ENCODE results near the gene MT1M.
"Not testable (repeated sequence)": the region's sequence is repeated elsewhere in the genome, so short reads cannot be mapped to it uniquely, and the experiment has no call there.

Gene MT1M

DNA sequence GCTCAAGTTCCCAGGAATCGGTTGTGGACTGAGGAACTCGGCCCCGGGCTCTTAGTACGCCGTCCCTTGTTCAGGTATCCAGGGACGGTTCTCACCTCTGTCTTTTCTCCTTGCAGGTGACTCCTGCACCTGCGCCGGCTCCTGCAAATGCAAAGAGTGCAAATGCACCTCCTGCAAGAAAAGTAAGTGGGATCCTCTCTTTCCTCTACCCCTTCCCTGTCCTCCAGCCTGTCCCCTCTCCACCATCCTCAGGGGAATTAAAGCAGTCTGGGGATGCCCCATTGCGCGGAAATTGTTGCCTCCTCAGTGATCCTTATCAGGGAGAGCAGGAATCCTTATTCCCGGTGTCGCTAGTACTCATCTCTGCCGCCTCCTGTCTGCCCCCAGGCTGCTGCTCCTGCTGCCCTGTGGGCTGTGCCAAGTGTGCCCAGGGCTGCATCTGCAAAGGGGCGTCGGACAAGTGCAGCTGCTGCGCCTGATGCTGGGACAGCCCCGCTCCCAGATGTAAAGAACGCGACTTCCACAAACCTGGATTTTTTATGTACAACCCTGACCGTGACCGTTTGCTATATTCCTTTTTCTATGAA is 23.5 kb upstream of the MT1M start:
- DNase-seq: no peak

DNA sequence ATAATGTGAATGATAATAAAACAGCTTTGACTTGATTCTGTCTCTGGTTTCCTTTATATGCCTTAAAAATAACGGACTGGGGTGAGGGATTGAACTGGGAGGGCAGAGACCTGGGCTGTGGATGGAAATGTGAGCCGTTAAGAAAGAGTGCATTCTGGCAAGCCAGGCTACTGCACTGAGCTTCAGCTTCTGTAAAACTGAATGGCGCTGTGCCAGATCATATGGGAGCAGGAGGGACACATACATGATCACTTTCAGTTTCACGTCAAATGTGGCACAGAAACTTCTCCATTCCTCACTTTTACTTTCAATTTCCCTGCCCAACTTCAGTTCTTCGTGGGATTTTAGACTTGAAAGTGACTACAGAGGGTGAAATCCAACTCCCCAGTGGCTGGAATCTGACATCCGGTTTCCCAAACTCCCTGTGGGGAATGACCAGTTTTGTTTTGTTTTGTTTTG is 23.0 kb upstream of the MT1M start:
- peak; percentile 78 for DNase-seq

DNA sequence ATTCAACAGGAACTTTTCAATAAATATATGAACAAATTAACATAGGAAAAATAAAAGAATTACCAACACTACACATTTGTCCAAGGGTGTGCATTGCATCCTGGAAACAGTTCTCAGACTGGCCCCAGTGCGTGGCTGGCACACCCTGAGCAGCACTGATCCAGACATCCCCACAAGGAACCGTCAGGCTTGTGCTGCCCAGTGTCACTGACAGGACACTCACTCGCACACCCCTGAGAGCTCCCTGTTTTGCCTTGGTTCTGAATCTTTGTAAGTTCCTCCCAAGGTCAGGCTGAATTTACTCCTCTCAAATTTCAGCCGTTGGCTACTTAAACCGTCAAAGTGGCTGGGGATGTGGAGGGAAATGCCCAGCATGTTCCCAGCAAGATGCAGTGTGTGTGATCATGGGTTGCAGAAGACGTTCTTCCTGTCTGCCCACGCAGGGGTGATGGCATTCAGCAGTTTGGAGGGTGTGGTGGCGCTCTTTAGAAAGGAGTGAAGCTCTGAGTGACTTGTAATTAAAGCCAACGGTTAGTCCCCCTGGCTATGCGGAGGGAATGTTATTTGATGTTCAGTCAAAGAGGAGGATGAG is 22.3 kb upstream of the MT1M start:
- peak; percentile 67 for DNase-seq

DNA sequence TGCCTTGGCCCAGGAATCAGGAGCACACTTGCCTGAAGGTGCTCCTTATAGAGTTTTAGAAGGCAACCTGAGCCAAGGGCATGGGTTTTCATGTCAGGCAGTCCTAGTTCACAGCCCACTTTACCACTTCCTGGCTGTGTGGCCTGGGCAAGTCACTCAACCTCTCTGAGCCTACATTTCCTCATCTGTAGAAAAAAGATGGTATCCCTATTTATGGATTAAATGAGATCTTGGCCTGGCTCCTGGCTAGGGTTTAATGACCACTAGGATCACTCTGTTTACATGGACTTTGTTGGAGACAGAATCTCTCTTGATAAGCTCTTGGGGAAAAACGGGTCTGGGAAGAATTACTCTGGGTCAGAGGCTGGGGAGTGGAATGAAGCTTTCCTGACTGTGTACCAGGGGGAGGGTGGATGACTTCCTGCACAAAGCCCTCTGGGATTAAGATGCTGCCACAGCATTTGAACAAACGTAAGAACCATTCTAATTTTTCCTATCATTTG is 21.8 kb upstream of the MT1M start:
- no peak for DNase-seq

DNA sequence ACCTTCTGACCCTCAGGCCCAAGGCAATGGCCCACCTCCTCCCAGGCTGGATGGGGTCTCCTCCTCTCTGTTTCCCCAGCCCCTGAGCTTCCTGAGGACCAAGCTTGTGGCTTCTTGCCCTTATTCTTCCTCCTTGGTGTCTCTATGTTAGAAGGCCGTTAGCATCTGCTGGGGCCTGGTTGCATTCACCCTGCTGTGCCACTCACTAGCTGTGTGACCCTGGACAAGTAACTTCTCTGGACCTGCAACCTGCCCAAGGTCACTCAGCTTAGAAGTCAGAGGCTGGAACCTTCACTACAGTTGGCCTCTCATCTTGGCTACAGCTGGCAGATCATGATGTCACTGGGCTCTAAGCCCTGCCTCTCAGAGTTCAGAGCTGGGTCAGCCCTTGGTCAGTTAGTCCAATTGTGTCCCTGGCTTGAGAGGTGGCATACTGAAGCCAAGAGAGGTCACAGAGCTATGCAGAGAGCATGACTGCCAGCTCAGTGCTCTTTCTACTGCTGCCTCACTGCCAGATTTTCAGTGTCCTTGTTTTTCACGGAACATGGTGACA is 21.1 kb upstream of the MT1M start:
- no peak for DNase-seq

DNA sequence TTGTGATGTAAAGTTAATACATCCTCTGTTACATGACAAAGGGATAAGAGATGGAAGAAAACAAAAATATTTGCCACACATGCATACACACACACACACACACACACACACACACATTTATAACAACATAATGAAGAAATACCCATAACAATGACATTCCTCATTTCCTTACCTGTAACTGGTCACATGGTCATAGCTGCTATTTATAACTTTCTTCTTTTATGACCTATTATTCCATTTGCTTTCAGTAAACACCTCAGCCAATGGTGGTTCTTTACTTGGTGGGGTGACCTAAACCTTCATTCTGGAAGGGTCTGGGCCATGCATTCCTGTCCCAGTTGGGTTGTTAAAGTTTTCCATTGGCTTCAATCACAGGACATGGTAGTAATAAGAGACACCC is 18.8 kb upstream of the MT1M start:
- DNase-seq: no peak

DNA sequence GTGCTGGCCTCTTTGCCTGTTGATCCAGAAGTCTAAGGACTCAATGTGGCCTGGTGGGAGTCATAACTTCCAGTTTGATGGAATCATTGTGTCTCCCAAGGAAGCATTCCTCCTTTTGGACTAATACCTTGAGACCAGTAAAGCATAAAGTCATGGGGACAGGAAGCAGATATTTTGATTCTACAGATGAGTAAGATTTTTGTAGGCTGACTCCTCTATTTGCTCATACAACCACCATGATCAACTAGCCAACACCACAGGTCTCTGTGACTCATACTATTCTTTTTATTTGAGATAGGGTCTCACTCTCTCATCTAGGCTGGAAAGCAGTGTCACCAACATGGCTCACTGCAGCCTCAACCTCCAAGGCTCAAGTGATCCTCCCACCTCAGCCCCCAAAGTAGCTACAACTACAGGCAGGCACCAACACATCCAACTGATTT is 17.9 kb upstream of the MT1M start:
- no peak for DNase-seq

DNA sequence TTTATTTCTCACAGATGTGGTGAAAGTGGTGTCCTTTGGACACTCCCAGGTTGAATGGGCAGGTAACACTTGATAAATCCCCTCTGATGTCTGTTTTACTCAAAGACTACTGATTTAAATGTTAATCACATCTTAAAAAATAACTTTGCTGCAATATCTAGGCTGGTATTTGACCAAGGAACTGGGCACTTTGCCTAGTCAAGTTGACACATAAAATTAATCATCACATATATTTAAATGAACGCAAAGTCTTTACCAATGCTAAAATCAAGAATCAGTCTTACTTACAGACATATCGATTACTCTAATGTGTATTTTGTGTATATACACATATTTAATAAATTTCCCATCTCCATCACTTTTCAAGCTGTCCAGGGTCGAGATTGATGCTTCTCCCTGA is 17.1 kb upstream of the MT1M start:
- DNase-seq: no peak

DNA sequence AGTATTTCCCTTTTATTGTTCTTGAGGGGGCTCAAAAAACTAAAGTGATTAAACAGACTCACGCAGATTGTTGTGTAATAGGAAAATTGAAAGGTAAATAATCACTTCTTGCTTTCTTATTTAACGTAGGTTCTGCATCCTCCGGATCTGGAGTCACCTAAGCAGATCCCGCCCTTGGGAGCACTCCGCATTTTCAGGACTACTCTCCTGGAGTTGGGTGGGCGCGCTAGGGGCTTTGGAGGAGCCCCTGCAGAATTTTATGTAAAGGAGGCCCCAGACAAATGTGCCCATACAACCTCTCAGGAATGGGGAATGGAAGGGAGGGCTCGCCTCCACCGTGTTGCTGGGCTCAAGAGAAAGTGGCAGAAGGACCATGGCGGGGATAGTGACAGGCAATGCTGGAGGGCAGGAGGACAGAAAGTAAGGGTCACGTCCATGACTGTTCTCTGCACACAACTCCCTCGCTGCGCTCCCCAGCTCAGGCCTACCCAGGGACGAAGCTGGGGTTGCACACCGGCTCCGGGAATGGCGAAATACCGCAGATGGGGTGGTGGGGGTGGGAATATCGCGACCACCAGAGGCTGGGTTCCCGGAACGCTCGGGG is 15.7 kb upstream of the MT1M start:
- DNase-seq: no peak

DNA sequence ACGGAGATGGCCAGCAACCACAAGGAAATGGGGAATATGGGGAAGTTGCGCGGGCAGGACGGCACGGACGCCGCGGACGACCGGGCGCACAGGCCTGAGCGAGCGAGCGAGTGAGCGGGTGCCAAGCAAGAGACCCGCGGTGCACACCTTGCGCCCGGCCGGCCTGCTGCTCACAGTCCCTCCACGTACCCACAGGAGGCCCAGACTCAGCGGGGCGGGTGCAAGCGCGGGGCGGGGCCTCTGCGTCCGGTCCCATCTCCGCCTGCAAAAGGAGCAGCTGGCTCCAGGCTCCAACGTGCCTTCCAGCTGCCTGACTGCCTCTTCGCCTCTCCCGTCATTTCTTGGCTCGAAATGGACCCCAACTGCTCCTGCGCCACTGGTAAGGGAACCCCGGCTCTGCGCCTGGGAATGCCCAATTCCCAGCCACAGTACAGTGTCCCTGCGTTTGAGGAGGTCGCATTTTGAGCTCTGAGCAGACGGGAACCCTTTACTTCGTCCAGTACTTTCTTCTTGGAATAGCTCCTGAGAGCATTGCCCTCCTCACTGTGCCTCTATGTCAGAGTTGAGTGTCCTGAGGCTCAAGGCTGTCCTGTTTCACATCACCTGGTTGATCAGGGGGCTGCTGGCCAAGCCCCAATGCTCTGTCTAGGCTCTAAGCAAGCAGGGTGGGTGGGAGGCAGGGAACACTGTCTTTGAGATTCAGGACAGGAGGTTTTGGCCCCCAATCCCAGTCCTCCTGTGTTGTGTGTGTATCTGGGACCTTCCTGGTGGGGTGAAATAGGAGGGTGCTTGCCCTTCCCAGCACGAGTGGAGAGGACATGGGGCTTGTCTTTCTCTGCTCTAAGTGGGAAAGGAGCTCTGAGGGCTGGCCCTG is 15.0 kb upstream of the MT1M start:
- peak; percentile 27 for DNase-seq

DNA sequence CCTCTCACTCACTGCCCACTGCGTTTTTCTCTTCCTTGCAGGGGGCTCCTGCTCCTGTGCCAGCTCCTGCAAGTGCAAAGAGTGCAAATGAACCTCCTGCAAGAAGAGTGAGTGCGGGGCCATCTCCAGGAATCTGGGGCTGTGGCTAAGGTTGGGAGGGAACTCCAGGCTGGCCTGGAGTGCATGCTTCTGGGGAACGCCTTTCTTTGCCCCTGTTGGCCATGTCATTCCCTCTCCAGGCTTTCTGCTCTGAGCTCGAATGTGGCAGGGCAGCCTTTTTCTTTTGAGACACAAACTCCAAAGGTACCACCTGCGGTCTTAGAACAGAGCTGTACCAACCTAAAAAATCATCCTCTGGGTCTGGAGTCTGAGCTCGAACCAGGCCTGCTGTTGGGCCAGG is 14.3 kb upstream of the MT1M start:
- no peak for DNase-seq

DNA sequence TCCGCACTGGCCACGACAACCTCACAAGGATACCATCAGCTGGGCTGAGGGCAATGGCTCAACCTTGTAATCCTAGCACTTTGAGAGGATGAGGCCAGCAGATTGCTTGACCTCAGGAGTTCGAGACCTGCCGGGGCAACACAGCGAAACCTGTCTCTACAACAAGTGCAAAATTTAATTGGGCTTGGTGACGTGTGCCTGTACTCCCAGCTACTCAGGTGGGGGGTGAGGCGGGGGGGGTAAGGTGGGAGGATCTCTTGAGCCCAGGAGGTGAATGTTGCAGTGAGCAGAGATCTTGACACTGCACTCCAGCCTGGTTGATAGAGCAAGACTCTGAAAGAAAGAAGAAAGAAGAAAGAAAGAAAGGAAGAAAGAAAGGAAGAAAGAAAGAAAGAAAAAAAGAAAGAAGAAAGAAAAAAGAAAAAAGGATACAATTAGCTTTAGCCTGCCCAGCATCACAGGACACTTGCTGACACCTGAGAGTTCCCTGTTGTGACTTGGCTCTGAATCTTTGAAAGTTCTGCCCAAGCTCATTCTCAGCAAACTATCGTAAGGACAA is 12.0 kb upstream of the MT1M start:
- DNase-seq: no peak

DNA sequence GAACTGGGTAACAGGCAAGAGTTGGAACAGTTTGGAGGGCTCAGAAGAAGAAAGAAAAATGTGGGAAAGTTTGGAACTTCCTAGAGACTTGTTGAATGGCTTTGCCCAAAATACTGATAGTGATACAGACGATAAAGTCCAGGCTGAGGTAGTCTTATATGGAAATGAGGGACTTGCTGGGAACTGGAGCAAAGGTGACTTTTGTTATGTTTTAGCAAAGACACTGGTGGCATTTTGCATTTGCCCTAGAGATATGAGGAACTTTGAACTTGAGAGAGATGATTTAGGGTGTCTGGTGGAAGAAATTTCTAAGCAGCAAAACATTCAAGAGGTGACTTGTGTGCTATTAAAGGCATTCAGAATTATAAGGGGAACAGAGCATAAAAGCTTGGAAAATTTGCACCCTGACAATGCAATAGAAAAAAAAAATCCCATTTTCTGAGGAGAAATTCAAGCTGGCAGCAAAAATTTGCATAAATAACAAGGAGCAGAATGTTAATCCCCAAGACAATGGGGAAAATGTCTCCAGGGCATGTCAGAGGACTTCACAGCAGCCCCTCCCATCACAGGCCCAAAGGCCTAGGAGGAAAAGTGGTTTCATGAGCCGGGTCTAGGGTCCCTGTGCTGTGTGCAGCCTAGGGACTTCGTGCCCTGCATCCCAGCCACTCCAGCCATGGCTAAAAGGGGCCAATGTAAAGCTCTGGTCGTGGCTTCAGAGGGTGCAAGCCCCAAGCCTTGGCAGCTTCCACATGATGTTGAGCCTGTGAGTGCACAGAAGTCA is 10.6 kb upstream of the MT1M start:
- DNase-seq: not testable (repeated sequence)

DNA sequence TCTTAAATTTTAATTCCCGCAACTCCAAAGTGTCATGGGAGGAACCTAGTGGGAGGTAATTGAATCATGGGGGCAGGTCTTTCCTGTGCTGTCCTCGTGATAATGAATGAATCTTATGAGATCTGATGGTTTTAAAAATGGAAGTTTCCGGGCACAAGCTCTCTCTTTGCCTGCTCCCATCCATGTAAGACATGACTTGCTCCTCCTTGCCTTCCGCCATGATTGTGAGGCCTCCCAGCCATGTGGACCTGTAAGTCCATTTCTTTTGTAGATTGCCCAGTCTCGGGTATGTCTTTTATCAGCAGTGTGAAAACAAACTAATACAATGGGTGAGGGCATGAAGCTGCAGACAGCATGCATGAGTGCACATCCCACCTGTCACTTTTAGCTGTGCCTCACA is 9.3 kb upstream of the MT1M start:
- DNase-seq: not testable (repeated sequence)

DNA sequence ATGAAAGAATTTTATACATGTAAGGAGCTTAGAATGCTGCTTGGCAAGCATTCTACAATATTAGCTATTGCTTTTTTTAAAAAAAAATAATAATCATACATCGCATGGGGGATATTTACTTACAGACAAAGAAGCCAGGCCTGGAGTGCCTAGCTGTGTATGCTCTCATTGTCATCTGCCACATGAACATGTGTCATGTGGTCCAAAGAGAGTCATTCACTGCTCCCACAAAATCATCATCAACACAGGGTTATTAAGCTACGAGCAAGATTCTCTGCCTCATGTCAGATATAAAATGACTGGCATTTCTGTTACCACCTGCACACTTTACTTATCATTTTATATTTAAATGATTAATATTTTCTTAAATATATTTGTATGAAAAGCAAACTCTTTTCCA is 8.8 kb upstream of the MT1M start:
- DNase-seq: no peak

DNA sequence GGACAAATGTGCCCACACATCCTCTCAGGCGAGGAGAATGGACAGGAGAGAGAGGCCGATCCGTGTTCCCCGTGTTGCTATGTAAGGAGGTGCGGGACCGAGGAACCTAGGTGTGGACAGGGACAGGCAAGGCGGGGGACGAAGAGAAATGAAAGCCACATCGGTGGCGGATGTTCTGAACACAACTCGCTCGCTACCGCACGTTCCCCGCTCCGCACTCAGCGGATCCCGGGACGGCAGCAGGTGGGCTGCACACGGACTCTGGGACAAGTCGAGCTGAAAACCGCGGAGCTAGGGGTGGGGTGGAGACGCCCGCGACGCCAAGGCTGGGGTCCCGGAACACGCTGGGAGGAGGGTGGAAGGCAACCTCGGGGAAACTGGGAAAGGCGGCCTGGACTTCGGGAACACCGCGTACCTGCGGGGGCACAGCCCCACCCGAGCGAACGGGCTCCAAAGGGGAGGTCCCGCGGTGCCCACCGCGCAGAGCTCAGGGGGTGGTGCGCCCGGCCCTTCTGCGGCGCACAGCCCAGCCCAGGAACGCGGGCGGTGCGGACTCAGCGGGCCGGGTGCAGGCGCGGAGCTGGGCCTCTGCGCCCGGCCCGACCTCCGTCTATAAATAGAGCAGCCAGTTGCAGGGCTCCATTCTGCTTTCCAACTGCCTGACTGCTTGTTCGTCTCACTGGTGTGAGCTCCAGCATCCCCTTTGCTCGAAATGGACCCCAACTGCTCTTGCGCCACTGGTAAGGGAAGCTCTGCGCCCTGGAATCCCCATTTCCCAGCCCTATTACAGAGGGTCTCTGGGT is 7.1 kb upstream of the MT1M start, which contains the start of gene MT1E:
Gene MT1E (plus strand): TSS at position 642 of the 803 bp plus-strand sequence. CDS start 71 bp downstream, at position 713.
- no peak for DNase-seq

DNA sequence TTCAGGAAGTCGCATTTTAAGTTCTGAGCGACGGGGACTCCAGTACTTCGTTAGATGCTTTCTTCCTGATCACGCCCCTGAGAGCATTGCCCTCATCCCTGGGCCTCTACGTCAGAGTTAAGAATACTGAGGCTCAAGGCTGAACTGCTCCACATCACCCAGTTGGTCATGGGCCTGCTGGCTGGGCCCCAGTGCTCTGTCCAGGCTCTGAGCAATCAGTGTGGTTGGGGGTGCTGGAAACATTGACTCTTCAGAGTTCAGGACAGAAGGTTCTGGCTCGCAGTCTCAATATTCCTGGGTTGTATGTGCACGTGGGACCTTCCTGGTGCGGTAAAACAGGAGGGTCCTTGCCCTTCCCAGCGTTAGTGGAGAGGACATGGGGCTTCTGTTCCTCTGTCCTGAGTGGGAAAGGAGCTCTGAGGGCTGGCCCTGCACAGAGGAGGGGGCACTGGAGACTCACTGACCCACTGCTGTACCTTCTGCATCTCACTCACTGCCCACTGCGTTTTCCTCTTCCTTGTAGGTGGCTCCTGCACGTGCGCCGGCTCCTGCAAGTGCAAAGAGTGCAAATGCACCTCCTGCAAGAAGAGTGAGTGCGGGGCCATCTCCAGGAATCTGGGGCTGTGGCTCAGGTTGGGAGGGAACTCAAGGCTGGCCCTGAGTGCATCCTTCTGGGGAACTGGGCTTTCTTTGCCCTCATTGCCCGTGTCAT is 6.4 kb upstream of the MT1M start:
- DNase-seq: no peak

DNA sequence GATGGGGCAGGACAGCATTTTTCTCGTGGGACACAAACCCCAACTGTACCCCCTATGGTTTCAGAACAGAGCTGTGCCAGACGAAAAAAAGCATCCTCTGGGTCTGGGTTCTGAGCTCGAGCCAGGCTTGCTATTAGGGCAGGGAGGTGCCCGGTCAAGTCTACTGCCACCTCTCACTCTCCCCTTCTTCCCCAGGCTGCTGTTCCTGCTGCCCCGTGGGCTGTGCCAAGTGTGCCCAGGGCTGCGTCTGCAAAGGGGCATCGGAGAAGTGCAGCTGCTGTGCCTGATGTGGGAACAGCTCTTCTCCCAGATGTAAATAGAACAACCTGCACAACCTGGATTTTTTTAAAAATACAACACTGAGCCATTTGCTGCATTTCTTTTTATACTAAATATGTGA is 5.8 kb upstream of the MT1M start:
- DNase-seq: no peak

DNA sequence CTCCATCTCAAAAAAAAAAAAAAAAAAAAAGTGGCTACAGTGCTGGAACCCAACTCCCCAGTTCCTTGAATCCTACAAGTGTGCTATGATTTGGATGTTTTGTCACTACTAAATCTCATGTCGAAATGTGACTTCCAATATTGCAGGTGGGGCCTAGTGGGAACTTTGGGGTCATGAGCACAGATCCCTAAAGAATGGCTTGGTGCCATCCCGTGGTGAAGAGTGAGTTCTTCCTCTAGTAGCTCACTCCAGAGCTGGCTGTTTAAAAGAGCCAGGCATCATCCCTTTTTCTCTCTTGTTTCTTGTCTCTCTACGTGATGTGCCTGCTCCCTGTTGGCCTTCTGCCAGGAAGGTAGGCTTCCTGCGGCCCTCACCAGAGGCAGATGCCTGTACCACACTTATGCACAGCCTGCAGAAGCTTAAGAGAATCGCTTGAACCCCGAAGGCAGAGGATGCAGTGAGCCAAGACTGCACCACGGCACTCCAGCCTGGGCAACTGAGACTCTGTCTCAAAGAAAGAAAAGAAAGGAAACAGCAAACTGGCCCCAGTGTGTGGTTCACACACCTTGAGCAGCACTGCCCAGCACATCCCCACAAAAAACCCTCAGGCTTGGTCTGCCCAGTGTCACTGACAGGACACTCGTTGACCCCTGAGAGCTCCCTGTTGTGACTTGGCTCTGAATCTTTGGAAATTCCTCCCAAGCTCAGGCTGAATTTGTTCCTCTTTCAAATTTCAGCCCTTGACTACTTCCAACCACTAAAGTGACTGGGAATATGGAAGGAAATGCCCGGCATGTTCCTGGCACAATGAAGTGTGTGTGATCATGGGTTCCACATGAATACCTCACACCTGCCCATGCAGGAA is 3.7 kb upstream of the MT1M start:
- DNase-seq: no peak
